Measurements from ENCODE around the gene TLE5. TPM values are rescaled to one million over a fixed set of nuclear protein-coding genes. Genes with fewer than 3 reads are reported as not detected.

TLE5 gene
- total RNA-seq, 2 donors from 2014 or later, result 166 to 254 TPM

GRCh38 chr19:3087769-3088168 lies 25.5 kb upstream of the TLE5 start:
- ATAC-seq (no peak), DNase-seq (no peak)
- Histone ChIP-seq H3K4me1 (no peaks in the 10 kb centered on the region), H3K9me3 (no peaks in the 10 kb centered on the region), H3K27ac (no peak overlapping the region), H3K4me3 (no peak overlapping the region), H3K27me3 (no peaks in the 10 kb centered on the region), H3K36me3 (replicated peaks in 1 of 2; ENCODE audit: insufficient read depth in 1 of 2, low read depth in 2 of 2) (no peaks in the 10 kb centered on the region)
- TF ChIP-seq CTCF (IDR thresholded peaks at IDR 0.05), result no peak
- no peak for TF ChIP-seq POLR2A (IDR thresholded peaks at IDR 0.05)
- intact Hi-C loops (cut with DNase I), result no loop called here
- WGBS, 2 donors, result 69 to 83% methylated on average over 7 to 10 of the region's 10 CpGs

DNA sequence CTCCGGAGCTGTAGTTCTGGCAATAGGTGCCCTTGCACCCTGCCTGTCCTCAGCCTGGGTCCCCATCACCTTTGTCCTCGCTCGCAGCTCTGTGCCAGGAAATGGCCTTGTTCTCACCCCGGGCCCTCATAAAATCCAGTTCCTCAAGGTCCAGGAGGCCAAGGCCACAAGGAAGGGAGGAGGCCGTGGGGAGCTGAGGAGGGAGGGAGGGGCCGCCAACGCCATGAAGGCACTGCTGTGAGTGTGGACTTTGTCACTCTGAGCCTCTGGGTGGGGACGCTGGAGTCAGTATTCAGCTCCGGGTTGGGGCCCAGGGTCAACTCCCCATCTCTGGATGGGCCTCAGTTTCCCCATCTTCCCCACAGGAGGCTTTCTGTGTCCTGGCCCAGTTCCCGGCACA lies 22.6 kb upstream of the TLE5 start:
- ATAC-seq, result no peak
- no peak for DNase-seq
- TF ChIP-seq POLR2A (IDR thresholded peaks at IDR 0.05) (no peak), CTCF (IDR thresholded peaks at IDR 0.05) (no peak)
- Histone ChIP-seq H3K27me3 (no peaks in the 10 kb centered on the region), H3K27ac (no peak overlapping the region), H3K4me3 (no peak overlapping the region), H3K9me3 (no peaks in the 10 kb centered on the region), H3K4me1 (no peaks in the 10 kb centered on the region), H3K36me3 (replicated peaks in 1 of 2; ENCODE audit: insufficient read depth in 1 of 2, low read depth in 2 of 2) (no peaks in the 10 kb centered on the region)
- 33 to 42% methylated on average over 4 to 10 of the region's 10 CpGs for WGBS, 2 donors
- intact Hi-C loops (cut with DNase I), result no loop called here

GRCh38 chr19:3083964-3084363 lies 21.7 kb upstream of the TLE5 start:
- H3K9me3 ChIP-seq, result no peaks in the 10 kb centered on the region
- ATAC-seq, result no peak
- H3K36me3 ChIP-seq (replicated peaks in 1 of 2; ENCODE audit: insufficient read depth in 1 of 2, low read depth in 2 of 2), result no peaks in the 10 kb centered on the region
- H3K27ac ChIP-seq, result no peak overlapping the region
- no peak for DNase-seq
- no peaks in the 10 kb centered on the region for H3K27me3 ChIP-seq
- intact Hi-C loops (cut with DNase I), result no loop called here
- no peaks in the 10 kb centered on the region for H3K4me1 ChIP-seq
- 90 to 93% methylated on average over 7 of the region's 7 CpGs for WGBS, 2 donors
- H3K4me3 ChIP-seq, result no peak overlapping the region
- TF ChIP-seq CTCF (IDR thresholded peaks at IDR 0.05) (no peak), POLR2A (IDR thresholded peaks at IDR 0.05) (no peak)

DNA sequence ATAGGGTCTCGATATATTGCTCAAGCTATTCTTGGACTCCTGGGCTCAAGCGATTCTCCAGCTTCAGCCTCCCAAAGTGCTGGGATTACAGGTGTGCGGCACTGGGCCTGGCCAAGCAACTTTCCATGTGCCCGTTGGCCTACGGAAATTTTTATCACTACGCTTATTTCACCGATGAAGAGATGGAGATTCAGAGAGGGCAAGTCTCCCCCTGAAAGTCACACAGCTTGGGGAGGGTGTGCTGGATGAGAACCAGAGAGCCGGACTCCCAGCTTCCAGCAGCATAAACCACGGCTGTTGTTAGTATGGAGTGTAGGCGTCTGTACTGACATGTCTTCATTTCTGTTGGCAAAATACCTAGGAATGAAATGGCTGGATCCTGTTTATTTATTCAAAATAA lies 20.0 kb upstream of the TLE5 start:
- Histone ChIP-seq H3K27me3 (no peaks in the 10 kb centered on the region), H3K36me3 (replicated peaks in 1 of 2; ENCODE audit: insufficient read depth in 1 of 2, low read depth in 2 of 2) (no peaks in the 10 kb centered on the region), H3K4me1 (no peaks in the 10 kb centered on the region), H3K4me3 (no peak overlapping the region), H3K27ac (no peak overlapping the region), H3K9me3 (no peaks in the 10 kb centered on the region)
- 88 to 95% methylated on average over 10 of the region's 10 CpGs for WGBS, 2 donors
- DNase-seq (no peak), ATAC-seq (no peak)
- intact Hi-C loops (cut with DNase I), result no loop called here
- TF ChIP-seq POLR2A (IDR thresholded peaks at IDR 0.05) (no peak), CTCF (IDR thresholded peaks at IDR 0.05) (no peak)

DNA sequence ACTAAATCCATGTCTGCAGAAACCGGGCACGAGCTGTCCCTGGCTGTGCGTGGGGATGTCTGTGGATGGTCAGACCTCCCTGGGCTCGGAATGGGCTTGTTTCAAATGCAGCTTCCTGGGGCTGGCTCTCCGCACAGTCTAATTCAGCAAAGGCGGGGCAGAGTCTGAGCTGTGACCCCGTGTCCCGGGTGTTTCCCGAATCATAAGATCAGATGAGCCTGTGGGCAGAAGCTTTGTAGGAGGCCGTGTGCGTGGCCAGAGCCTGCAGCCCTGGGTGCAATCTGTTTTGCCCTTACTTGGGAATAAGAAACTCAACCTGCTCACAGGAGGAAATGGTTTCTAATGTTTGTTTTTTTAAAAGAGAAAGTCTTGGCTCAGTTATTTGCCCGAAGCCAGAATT lies 18.0 kb upstream of the TLE5 start:
- ATAC-seq, result no peak
- intact Hi-C loops (cut with DNase I), result no loop called here
- WGBS, 2 donors, result 61 to 71% methylated on average over 11 of the region's 12 CpGs
- Histone ChIP-seq H3K9me3 (no peaks in the 10 kb centered on the region), H3K36me3 (replicated peaks in 1 of 2; ENCODE audit: insufficient read depth in 1 of 2, low read depth in 2 of 2) (no peaks in the 10 kb centered on the region), H3K4me1 (peaks cover 9% of the 10 kb centered on the region), H3K4me3 (no peak overlapping the region), H3K27ac (no peak overlapping the region), H3K27me3 (no peaks in the 10 kb centered on the region)
- no peak for DNase-seq
- TF ChIP-seq POLR2A (IDR thresholded peaks at IDR 0.05), result no peak
- no peak for TF ChIP-seq CTCF (IDR thresholded peaks at IDR 0.05)
